GM18909 (cell line): Measurements from ENCODE around the gene KRT80.

Source experiments
- ATAC-seq: cut with Tn5 transposase; IDR thresholded peaks from one replicate; pipeline ENCODE4 v1.9.1; 2021; ENCODE audit warnings: mild to moderate bottlenecking; ENCODE audit not compliant: unreplicated experiment, poor library complexity

The KRT80 gene

DNA sequence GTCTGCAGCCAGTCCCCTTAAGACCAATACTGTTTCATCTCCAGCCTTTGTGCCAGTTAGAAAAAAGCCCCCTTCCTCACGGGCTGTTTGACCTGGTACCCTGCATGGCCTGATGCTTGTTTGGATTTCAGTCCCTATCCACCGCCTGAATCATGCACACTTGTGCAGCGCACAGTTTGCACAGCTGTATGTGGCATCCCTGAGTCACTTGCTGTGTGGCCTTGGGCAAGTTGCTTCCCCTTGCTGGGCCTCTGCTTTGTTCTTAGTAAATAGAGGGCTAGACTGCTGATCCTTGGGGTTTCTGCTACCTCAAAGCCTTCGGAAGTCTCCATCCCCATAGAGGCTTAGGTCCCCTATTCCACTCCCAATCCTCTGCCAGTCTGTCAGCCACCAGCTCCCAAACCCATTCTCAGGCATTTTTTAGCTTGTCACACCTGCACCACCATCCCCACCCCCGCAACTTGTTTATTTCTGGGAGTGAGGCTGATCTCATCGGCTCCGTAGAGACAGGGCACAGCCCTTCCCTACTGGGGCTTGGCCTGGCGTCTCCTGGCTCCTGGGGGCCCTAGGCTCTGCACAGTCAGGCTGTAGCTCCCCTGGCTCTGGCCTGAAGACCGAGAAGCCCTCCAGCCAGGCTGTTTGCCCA is 8.8 kb downstream of the KRT80 start:
- no peak for ATAC-seq

DNA sequence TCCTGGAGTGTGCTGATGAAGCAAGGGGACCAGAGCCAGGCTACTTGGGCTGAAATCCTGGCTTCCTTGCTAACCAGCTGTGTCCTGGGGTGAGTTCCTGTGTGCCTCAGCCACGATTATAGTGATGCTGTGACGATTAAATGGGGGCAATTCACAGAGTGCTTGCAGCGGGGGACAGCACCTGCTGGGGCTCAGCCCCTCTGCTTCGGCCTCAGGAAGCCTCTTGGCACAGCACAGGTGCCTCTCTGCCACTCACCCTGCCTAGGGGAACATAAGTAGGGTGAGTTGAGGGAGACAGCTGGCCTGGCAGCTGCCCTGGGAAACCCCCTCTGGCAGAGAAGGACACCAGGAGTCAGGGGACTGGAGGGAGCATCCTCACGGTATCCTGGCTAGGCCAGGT is 9.4 kb downstream of the KRT80 start:
- ATAC-seq = no peak

GRCh38 chr12:52181746-52182145 is 10.1 kb downstream of the KRT80 start:
- ATAC-seq = no peak

DNA sequence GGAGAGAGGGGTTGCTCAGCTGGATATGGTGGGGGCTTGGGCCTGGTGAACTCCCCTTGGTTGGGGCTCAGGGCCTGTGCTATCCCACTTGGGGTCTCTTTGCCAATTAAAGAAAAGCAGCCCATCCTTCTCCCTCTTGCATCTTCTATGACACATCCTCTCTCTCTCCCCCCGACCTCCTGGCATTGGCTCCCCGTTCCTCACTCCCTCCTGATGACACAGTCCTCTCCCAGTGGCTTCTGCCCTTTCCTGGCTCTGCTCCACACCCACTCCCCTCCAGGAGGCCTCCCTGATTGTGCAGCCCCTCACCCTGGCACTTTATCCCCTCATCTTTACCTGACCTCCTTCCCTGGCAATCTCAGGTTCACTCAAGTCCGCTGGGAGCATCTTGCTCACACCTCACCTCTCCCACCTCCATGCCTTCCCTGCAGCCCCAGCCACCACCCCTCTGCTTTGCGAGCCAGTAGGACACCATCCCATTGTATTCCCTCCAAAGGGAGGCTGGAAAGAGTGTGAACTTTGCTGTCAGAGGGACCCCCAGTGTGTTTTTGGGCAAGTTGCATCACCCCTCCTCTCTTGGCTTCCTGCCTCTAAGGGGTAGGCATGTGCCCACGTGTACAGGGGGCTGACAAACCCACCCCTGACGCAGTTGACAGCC is 10.7 kb downstream of the KRT80 start:
- no peak for ATAC-seq

DNA sequence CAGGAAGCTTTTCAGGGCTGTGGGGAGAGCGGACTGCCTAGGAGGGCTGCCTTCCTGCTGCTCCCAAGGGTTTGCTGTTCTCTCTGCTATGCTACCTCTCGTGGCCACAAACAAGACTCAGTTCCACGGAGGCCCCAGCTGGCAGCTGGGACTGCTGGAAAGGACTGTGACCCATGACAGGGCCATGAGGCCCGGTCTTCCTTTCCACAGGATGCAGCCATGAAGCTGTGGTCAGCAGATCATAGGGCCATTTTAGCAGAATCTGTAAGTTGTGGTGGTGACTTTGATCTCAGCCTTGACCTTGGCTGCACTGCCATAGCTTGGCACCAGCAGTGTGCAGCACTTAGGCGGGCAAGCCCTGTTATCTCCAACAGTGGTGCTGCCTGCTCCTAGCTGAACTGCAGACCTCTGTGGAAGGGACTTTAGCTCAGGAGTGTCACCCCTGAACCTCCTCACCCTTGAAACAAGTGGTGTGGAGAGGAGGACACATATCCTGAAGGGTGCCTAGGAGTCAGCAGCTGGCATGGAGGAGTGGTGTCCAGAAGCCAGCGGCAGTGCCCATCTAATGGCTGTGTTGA is 12.3 kb downstream of the KRT80 start:
- no peak for ATAC-seq

GRCh38 chr12:52178984-52179383 is 12.8 kb downstream of the KRT80 start:
- no peak for ATAC-seq

DNA sequence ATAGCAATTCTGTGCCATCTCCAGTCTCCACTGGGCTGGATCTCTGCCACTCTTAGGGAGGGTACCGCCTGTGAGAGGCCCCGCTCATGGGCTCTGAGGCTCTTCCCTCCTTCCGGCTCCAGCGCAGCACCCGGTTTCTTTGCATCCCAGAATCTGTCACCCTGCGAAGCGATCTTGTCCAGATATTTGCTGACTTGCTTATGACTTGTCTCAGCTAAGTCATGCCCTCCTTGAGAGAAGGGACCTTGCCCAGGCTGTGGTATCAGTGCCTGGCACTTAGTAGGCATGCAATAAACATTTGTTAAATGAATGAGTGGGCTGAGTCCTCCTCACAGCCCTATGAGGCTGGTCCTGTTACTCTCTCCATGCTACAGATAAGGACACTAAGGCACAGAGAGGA is 13.4 kb downstream of the KRT80 start:
- no peak for ATAC-seq

- no peak for ATAC-seq
These were observed 16.2 kb downstream of the KRT80 start for GRCh38 chr12:52175371-52176350.

DNA sequence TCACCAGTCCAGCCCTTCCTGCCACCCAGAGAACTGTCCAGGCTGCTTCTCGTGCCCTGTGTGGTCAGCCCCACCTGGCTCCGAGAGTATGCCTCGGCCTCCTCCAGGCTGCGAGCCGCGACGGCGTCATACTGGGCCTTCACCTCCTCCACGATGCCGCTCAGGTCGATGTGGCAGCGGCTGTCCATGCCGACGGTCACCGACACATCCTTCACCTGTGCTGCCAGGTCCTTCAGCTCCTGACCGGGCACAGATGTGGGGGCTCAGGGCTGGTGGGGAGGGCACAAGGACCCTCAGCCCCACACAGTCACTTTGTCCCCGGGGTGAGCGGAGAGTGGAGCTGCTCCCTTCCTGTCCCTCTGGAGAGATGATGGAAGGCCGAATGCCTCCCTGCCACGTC is 18.3 kb downstream of the KRT80 start:
- ATAC-seq = no peak

- ATAC-seq = no peak
These were observed 18.9 kb downstream of the KRT80 start for GRCh38 chr12:52172956-52173355.

DNA sequence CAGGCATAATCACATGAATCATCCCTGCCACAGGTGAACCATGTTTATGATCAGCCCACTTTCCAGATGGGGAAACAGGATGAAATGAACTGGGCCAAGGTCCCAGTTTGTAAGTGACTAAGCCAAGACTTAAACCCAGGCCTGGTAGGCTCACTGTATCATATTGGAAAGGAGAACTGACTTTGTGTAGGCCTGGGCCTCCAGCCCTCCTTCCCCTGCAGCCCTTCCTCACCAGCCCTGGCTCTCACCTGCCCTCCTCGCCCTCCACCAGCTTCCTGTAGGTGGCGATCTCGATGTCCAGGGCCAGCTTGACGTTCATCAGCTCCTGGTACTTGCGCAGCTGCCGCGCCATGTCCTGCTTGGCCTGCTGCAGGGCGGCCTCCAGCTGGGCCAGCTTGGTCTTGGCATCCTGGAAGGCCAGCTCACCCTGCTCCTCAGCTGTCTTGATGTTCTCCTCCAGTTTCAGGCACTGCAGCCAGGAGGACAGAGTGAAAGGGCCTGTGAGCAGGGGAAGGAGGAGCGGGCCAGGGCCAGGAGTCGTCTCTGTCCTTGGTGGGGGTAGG is 19.8 kb downstream of the KRT80 start:
- ATAC-seq = no peak

GRCh38 chr12:52170827-52171226 is 21.0 kb downstream of the KRT80 start:
- ATAC-seq = no peak

- ATAC-seq = no peak
These were observed 21.9 kb downstream of the KRT80 start for GRCh38 chr12:52169886-52170285.

DNA sequence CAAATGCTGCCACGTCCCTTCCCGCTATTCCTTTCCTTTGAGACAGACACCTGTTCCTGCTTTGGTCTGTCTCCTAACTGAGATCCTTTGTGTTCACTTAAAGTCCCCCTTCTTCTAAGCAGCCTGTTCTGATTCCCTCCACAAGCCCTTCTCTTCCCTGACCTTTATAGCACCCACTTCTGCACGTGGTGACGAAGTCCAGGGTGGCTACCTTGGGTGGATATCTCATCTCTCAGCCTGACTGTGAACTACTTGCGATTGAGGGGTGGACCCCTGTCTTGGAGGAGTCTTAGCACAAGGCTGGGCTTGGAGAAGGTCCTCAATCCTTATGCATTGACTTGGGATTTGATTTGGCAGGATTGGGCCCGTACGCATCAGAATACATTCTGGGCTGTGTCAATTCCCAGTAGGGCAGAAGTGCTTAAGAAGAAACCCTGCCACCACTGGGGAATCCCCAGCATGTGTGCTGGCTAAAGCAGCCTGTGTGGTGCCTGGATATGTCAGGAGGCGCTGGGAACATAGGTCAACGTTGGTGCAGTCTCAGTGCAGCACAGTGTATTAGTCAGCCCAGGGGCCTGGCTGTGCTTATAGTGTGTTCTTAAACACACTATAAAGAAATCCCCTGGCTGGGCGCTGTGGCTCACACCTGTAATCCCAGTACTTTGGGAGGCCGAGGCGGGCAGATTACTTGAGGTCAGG is 23.6 kb downstream of the KRT80 start:
- ATAC-seq = no peak

GRCh38 chr12:52167526-52167925 is 24.3 kb downstream of the KRT80 start:
- no peak for ATAC-seq

DNA sequence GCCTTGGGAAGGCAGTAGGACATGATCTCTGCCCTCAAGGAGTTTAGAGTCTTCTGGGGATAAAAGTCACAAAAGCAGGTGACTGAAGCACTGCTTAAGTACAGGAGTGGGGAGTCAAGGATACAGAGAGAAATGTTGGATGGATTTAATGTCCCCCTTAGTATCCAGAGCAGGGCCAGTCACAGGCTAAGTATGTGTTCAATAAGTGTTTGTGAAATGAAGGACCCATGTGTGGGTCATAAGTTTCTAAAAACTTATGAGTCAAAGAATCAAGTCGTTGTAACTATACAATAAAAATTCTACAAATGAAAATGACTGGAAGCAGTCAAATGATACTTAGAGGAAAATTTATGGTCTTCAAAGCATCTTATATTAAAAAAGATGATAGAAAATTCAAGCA is 25.1 kb downstream of the KRT80 start:
- ATAC-seq = no peak

GRCh38 chr12:52165096-52165855 is 26.5 kb downstream of the KRT80 start:
- ATAC-seq = no peak

- ATAC-seq = no peak
These were observed 27.2 kb downstream of the KRT80 start for GRCh38 chr12:52164624-52165023.

GRCh38 chr12:52162981-52163380 is 28.8 kb downstream of the KRT80 start:
- ATAC-seq = no peak
